Colonic mucosa (tissue), 4 donors: Measurements from ENCODE around the gene FBXO36. TPM values are rescaled to one million over a fixed set of nuclear protein-coding genes. Genes with fewer than 3 reads are reported as not detected.

ENCODE experiments used
- DNase-seq: peaks from one replicate; pipeline ENCODE4 v3.0.0-alpha.2; 2020
- H3K27ac ChIP-seq: fragments of 200-600 bp; one replicate; pipeline ENCODE4 v1.8.0; 2021
- H3K27me3 ChIP-seq: fragments of 200-600 bp; one replicate; pipeline ENCODE4 v1.8.0; 2021
- H3K36me3 ChIP-seq: fragments of 200-600 bp; one replicate; pipeline ENCODE4 v1.8.0; 2021
- H3K4me1 ChIP-seq: fragments of 200-600 bp; one replicate; pipeline ENCODE4 v1.8.0; 2021; ENCODE audit warnings: mild to moderate bottlenecking
- H3K4me3 ChIP-seq: fragments of 200-600 bp; one replicate; pipeline ENCODE4 v1.8.0; 2021
- H3K9ac ChIP-seq, 2 donors: one replicate each; pipeline ENCODE4 v1.7.0; 2013; ENCODE audit warnings: control low read depth in 2 of 2, low read depth in 2 of 2, low read length in 2 of 2
- H3K9me3 ChIP-seq: fragments of 200-600 bp; one replicate; pipeline ENCODE4 v1.8.0; 2021
- CTCF ChIP-seq: fragments of 200-600 bp; IDR thresholded peaks from one replicate; pipeline ENCODE4 v1.8.0; 2022; ENCODE audit warnings: antibody characterized with exemption, mild to moderate bottlenecking
- intact Hi-C: fragments of 100-400 bp; cut with DNase I; formaldehyde crosslinking; loops from one replicate; pipeline ENCODE4 v1.14.1; 2022
- total RNA-seq, 2 donors: library from RNA; stranded (reverse); fragmentation: NEBNext Ultra II Directional in 1 of 2; extraction: Animal tissue kit (Norgen Biotek cat#: 25700) in 1 of 2; gene quantifications; one replicate each; pipeline ENCODE4 v1.2.1, GENCODE V29; 2021
- donor health status: healthy.
- donor health status: DM: no; HTN: no; CAD: no.
- donor health status: DM: no; HTN: no; CAD: no.

Gene FBXO36
- total RNA-seq, 2 donors from 2014 or later = 0.77 to 1.9 TPM

GRCh38 chr2:230048010-230048671, 125.8 kb downstream of the FBXO36 start:
- Histone ChIP-seq H3K9ac (no peak overlapping the region), H3K4me1 (no peaks in the 10 kb centered on the region), H3K27ac (no peak overlapping the region), H3K36me3 (no peaks in the 10 kb centered on the region), H3K9me3 (no peaks in the 10 kb centered on the region), H3K27me3 (no peaks in the 10 kb centered on the region), H3K4me3 (no peak overlapping the region)
- TF ChIP-seq CTCF = no peak
- intact Hi-C loops = no loop called here
- no peak for DNase-seq

GRCh38 chr2:230050136-230050535, 127.8 kb downstream of the FBXO36 start:
- Histone ChIP-seq H3K36me3 (no peaks in the 10 kb centered on the region), H3K9me3 (no peaks in the 10 kb centered on the region), H3K4me1 (no peaks in the 10 kb centered on the region), H3K27me3 (no peaks in the 10 kb centered on the region), H3K9ac (no peak overlapping the region), H3K27ac (no peak overlapping the region), H3K4me3 (no peak overlapping the region)
- TF ChIP-seq CTCF = no peak
- intact Hi-C loops = no loop called here
- no peak for DNase-seq

- no peak overlapping the region for H3K27ac ChIP-seq
These were observed 130.0 kb downstream of the FBXO36 start for GRCh38 chr2:230052299-230052698.

GRCh38 chr2:230053753-230054478, 131.6 kb downstream of the FBXO36 start:
- intact Hi-C loops = no loop called here
- no peak for DNase-seq

More at GRCh38 chr2:230052299-230052698, 130.0 kb downstream of the FBXO36 start:
- no peak for TF ChIP-seq CTCF
- Histone ChIP-seq H3K4me3 (no peak overlapping the region), H3K27me3 (no peaks in the 10 kb centered on the region), H3K9ac (no peak overlapping the region), H3K36me3 (no peaks in the 10 kb centered on the region), H3K4me1 (no peaks in the 10 kb centered on the region), H3K9me3 (no peaks in the 10 kb centered on the region)
- intact Hi-C loops = no loop called here
- DNase-seq = no peak

More at GRCh38 chr2:230053753-230054478, 131.6 kb downstream of the FBXO36 start:
- TF ChIP-seq CTCF = no peak
- no peak overlapping the region for H3K9ac ChIP-seq
- H3K9me3 ChIP-seq = no peaks in the 10 kb centered on the region
- H3K4me3 ChIP-seq = no peak overlapping the region
- H3K27ac ChIP-seq = no peak overlapping the region
- no peaks in the 10 kb centered on the region for H3K4me1 ChIP-seq
- H3K36me3 ChIP-seq = no peaks in the 10 kb centered on the region
- H3K27me3 ChIP-seq = no peaks in the 10 kb centered on the region
